H9 (cell line): ENCODE results near the gene ZNF503. TPM values are rescaled to one million over a fixed set of nuclear protein-coding genes. Genes with fewer than 3 reads are reported as not detected.
A peak's percentile ranks its signal among the peaks of the same experiment; 100 is the strongest.

ENCODE experiments used
- DNase-seq: peaks from one replicate; pipeline ENCODE4 v3.0.0-alpha.2; 2017
- H2AFZ ChIP-seq: one replicate; pipeline ENCODE4 v1.6.1; 2013; ENCODE audit warnings: mild to moderate bottlenecking, low read length, control low read depth, moderate library complexity
- H2AK5ac ChIP-seq: 2 replicates; pipeline ENCODE4 v1.6.1; 2013; ENCODE audit warnings: low read length, control low read depth, mixed read lengths; ENCODE audit not compliant: insufficient read length
- H2BK120ac ChIP-seq: one replicate; pipeline ENCODE4 v1.6.1; 2013; ENCODE audit warnings: low read depth, mild to moderate bottlenecking, low read length, control low read depth, inconsistent platforms; ENCODE audit not compliant: poor library complexity, severe bottlenecking
- H2BK12ac ChIP-seq: 2 replicates; pipeline ENCODE4 v1.6.1; 2013; ENCODE audit warnings: low read length, control low read depth, mixed read lengths, low read depth; ENCODE audit not compliant: insufficient read length
- H2BK15ac ChIP-seq: 2 replicates; pipeline ENCODE4 v1.6.1; 2013; ENCODE audit warnings: low read depth, low read length, control low read depth
- H2BK20ac ChIP-seq: one replicate; pipeline ENCODE4 v1.6.1; 2013; ENCODE audit warnings: low read depth, mild to moderate bottlenecking, low read length, control low read depth, inconsistent platforms; ENCODE audit not compliant: poor library complexity, severe bottlenecking
- H2BK5ac ChIP-seq: 2 replicates; pipeline ENCODE4 v1.6.1; 2013; ENCODE audit warnings: low read length, control low read depth, mixed read lengths; ENCODE audit not compliant: insufficient read length
- H3K14ac ChIP-seq: 2 replicates; pipeline ENCODE4 v1.6.1; 2013; ENCODE audit warnings: low read length, control low read depth; ENCODE audit not compliant: insufficient read depth
- H3K18ac ChIP-seq: 2 replicates; pipeline ENCODE4 v1.6.1; 2013; ENCODE audit warnings: low read depth, mild to moderate bottlenecking, mixed read lengths, low read length, control low read depth; ENCODE audit not compliant: insufficient read length
- H3K23ac ChIP-seq: 2 replicates; pipeline ENCODE4 v1.6.1; 2013; ENCODE audit warnings: low read length, control low read depth, mixed read lengths, low read depth; ENCODE audit not compliant: insufficient read length
- H3K23me2 ChIP-seq: 2 replicates; pipeline ENCODE4 v1.6.1; 2013; ENCODE audit warnings: low read depth, mild to moderate bottlenecking, mixed read lengths, low read length, control low read depth; ENCODE audit not compliant: insufficient read length, poor library complexity, severe bottlenecking
- H3K27ac ChIP-seq: 2 replicates; pipeline ENCODE4 v1.5.1; 2013; ENCODE audit warnings: low read length, control low read depth, mixed read lengths, low read depth; ENCODE audit not compliant: insufficient read length
- H3K27me3 ChIP-seq: 2 replicates; pipeline ENCODE4 v1.6.1; 2013; ENCODE audit warnings: low read length, control low read depth, inconsistent platforms; ENCODE audit not compliant: insufficient read depth
- H3K4ac ChIP-seq: 2 replicates; pipeline ENCODE4 v1.6.1; 2013; ENCODE audit warnings: low read depth, mild to moderate bottlenecking, control low read depth, inconsistent platforms, low read length, moderate library complexity
- H3K4me1 ChIP-seq: 2 replicates; pipeline ENCODE4 v1.6.1; 2013; ENCODE audit warnings: low read length, control low read depth, inconsistent platforms; ENCODE audit not compliant: insufficient read depth
- H3K4me2 ChIP-seq: 2 replicates; pipeline ENCODE4 v1.6.1; 2013; ENCODE audit warnings: low read length, control low read depth, mixed read lengths; ENCODE audit not compliant: insufficient read length, insufficient read depth
- H3K56ac ChIP-seq: 2 replicates; pipeline ENCODE4 v1.6.1; 2013; ENCODE audit warnings: low read depth, mild to moderate bottlenecking, mixed read lengths, low read length, control low read depth; ENCODE audit not compliant: insufficient read length
- H3K79me1 ChIP-seq: 2 replicates; pipeline ENCODE4 v1.6.1; 2013; ENCODE audit warnings: low read depth, mild to moderate bottlenecking, moderate library complexity, low read length, control low read depth, inconsistent platforms; ENCODE audit not compliant: insufficient read depth, poor library complexity, severe bottlenecking
- H3K79me2 ChIP-seq: 2 replicates; pipeline ENCODE4 v1.6.1; 2013; ENCODE audit warnings: low read length, control low read depth, inconsistent platforms; ENCODE audit not compliant: insufficient read depth
- H3K9ac ChIP-seq: 2 replicates; pipeline ENCODE4 v1.6.1; 2013; ENCODE audit warnings: low read length, control low read depth, mixed read lengths; ENCODE audit not compliant: insufficient read length; ENCODE audit errors: extremely low read depth
- H3K9me3 ChIP-seq: one replicate; pipeline ENCODE4 v1.6.1; 2013; ENCODE audit warnings: low read depth, low read length, inconsistent platforms; ENCODE audit not compliant: control insufficient read depth
- H3T11ph ChIP-seq: one replicate; pipeline ENCODE4 v1.6.1; 2013; ENCODE audit warnings: mild to moderate bottlenecking, low read length, control low read depth, inconsistent platforms
- H4K20me1 ChIP-seq: one replicate; pipeline ENCODE4 v1.6.1; 2013; ENCODE audit not compliant: control insufficient read depth, insufficient read length, insufficient read depth
- H4K5ac ChIP-seq: 2 replicates; pipeline ENCODE4 v1.6.1; 2013; ENCODE audit warnings: low read depth, mild to moderate bottlenecking, mixed read lengths, low read length, control low read depth; ENCODE audit not compliant: insufficient read length
- H4K8ac ChIP-seq: replicated peaks from 2 replicates; pipeline ENCODE4 v1.6.1; 2013; ENCODE audit warnings: low read length, control low read depth, mixed read lengths, low read depth; ENCODE audit not compliant: insufficient read length
- H4K91ac ChIP-seq: 2 replicates; pipeline ENCODE4 v1.6.1; 2013; ENCODE audit warnings: low read depth, mild to moderate bottlenecking, moderate library complexity, mixed read lengths, low read length, control low read depth; ENCODE audit not compliant: insufficient read length
- H3K27ac Mint-ChIP-seq, 3 experiments: 2 replicates in 2 of 3; 3 replicates in 1 of 3; pipeline ENCODE4 v1.8.0; 2020 to 2021; ENCODE audit warnings: mixed read lengths in 3 of 3, mild to moderate bottlenecking in 1 of 3, moderate library complexity in 1 of 3
- H3K27me3 Mint-ChIP-seq: 2 replicates; pipeline ENCODE4 v1.8.0; 2021; ENCODE audit warnings: low read depth, mild to moderate bottlenecking, moderate library complexity, mixed read lengths
- H3K36me3 Mint-ChIP-seq, 3 experiments: 2 replicates in 2 of 3; 3 replicates in 1 of 3; pipeline ENCODE4 v1.8.0; 2020 to 2021; ENCODE audit warnings: low read depth in 3 of 3, mixed read lengths in 3 of 3; ENCODE audit not compliant: insufficient read depth in 1 of 3
- H3K4me1 Mint-ChIP-seq, 2 experiments: 2 replicates each; pipeline ENCODE4 v1.8.0; 2020; ENCODE audit warnings: mixed read lengths in 2 of 2
- H3K4me3 Mint-ChIP-seq, 2 experiments: 2 replicates in 1 of 2; 3 replicates in 1 of 2; pipeline ENCODE4 v1.8.0; 2020 to 2021; ENCODE audit warnings: mild to moderate bottlenecking in 2 of 2, mixed read lengths in 2 of 2, moderate library complexity in 1 of 2
- H3K9me3 Mint-ChIP-seq, 2 experiments: 2 replicates in 1 of 2; 3 replicates in 1 of 2; pipeline ENCODE4 v1.8.0; 2020; ENCODE audit warnings: mild to moderate bottlenecking in 2 of 2, mixed read lengths in 2 of 2, moderate library complexity in 1 of 2
- CTCF ChIP-seq: fragments of 200-600 bp; sonication (generic); conservative IDR thresholded peaks from 3 replicates; pipeline ENCODE4 v1.8.0; 2021; ENCODE audit warnings: antibody characterized with exemption, mild to moderate bottlenecking
- WGBS: extraction: QIAGEN DNeasy Blood & Tissue Kit; methylation state at CpG from one replicate; pipeline ENCODE4 v1.1.7; 2013; ENCODE audit warnings: missing lambda C conversion rate, low lambda C conversion rate, mixed read lengths; ENCODE audit not compliant: insufficient read length; ENCODE audit errors: extremely low coverage; 5-methylcytosine and 5-hydroxymethylcytosine counted together
- total RNA-seq: library from RNA; stranded (reverse); gene quantifications from 2 replicates; pipeline ENCODE4 v1.2.1, GENCODE V29; 2021

The ZNF503 gene
- total RNA-seq, 1 experiment from 2014 or later, result 0.09 TPM

DNA sequence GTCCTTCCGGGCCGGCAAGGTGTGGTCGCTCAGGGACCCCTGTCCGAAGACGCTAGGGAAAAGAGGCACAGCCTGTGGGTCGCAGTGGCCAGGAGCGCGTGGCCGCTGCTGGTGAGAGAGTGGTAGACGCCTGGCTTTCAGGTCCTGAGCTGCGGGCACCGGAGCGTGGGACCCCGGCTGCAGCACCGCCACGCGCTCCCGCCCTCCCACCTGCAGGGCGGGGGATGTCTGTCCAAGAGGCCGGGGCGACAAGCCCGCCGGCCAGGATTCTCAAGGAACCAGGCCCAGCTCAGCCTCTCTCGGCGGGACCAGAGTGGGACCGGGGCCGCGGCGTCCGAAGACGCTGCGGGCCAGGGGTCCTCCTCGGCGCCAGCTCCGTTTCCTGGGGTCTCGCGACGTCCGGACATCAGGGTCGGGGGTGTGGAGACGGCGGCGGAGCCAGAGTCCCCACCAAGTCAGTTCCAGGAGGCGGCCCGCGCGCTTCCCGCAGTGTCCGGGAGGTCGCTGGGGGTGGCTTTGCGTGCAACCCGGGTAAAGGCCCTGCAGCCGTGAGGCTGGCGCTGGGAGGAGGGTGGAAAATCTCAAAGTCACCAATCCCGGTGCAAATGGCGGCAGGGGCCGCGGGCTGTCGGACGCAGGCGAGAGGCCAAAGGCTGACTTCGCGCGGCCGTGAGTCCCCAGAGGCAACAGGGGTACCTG is 5.5 kb downstream of the ZNF503 start:
- no peak overlapping the region for H2AFZ ChIP-seq
- H3K4me1 Mint-ChIP-seq, result peaks cover 12 to 30% of the 10 kb centered on the region in 2 experiments

More for the DNA sequence above, 5.5 kb downstream of the ZNF503 start:
- H3K79me2 ChIP-seq, result no peaks in the 10 kb centered on the region
- H4K91ac ChIP-seq, result no peak overlapping the region
- H2AK5ac ChIP-seq, result no peak overlapping the region
- H3K4me1 ChIP-seq, result no peaks in the 10 kb centered on the region; the same call in none of the 2 replicates
- H3K4ac ChIP-seq, result no peak overlapping the region
- Mint-ChIP-seq H3K27me3 (peaks cover 100% of the 10 kb centered on the region), H3K36me3 (no peaks in the 10 kb centered on the region; a peak in 1 of 7 replicates), H3K27ac (no peak overlapping the region), H3K4me3 (peak overlapping the region; percentile 52 to 77), H3K9me3 (peaks cover 0 to 8% of the 10 kb centered on the region in 2 experiments; a peak in 1 of 5 replicates)
- no peak overlapping the region for H3K27ac ChIP-seq
- no peak overlapping the region for H2BK15ac ChIP-seq
- H4K8ac ChIP-seq, result no peak overlapping the region
- WGBS, result no CpG with 5 or more reads among the region's 65 CpGs
- H3K9me3 ChIP-seq, result no peaks in the 10 kb centered on the region
- no peak overlapping the region for H3K9ac ChIP-seq
- no peak for TF ChIP-seq CTCF
- peak; percentile 43 for DNase-seq
- H2BK20ac ChIP-seq, result no peak overlapping the region
- H4K5ac ChIP-seq, result no peak overlapping the region
- H2BK5ac ChIP-seq, result no peak overlapping the region
- no peak overlapping the region for H3K23ac ChIP-seq
- H3K4me2 ChIP-seq, result peak overlapping the region; percentile 60
- H2BK12ac ChIP-seq, result no peak overlapping the region
- peaks cover 71% of the 10 kb centered on the region for H3K27me3 ChIP-seq
- H3T11ph ChIP-seq, result no peak overlapping the region
- H2BK120ac ChIP-seq, result no peak overlapping the region
- H3K18ac ChIP-seq, result no peak overlapping the region
- H3K56ac ChIP-seq, result no peak overlapping the region
- no peak overlapping the region; the same call in 1 of the 2 replicates for H3K14ac ChIP-seq
- no peaks in the 10 kb centered on the region for H3K79me1 ChIP-seq
- H3K23me2 ChIP-seq, result peaks cover 19% of the 10 kb centered on the region
- no peaks in the 10 kb centered on the region for H4K20me1 ChIP-seq
